GM12873 (cell line): ENCODE data around the gene MSL3.

ENCODE experiments used
- CTCF ChIP-seq: IDR thresholded peaks from 2 replicates; pipeline ENCODE4 v1.5.1; 2012; ENCODE audit warnings: low read depth, mild to moderate bottlenecking, moderate library complexity, low read length, control low read depth; ENCODE audit not compliant: insufficient read depth; ENCODE audit errors: missing control alignments

The MSL3 gene

GRCh38 chrX:11781133-11781532 is 23.1 kb downstream of the MSL3 start:
- TF ChIP-seq CTCF = no peak

GRCh38 chrX:11781734-11782370 is 23.8 kb downstream of the MSL3 start:
- no peak for TF ChIP-seq CTCF

- TF ChIP-seq CTCF = no peak
Observed at GRCh38 chrX:11784543-11784942, 26.5 kb downstream of the MSL3 start.

- no peak for TF ChIP-seq CTCF
Observed at GRCh38 chrX:11786862-11787261, 28.8 kb downstream of the MSL3 start.

- TF ChIP-seq CTCF = peak; percentile 57
Observed at GRCh38 chrX:11787564-11787963, 29.5 kb downstream of the MSL3 start.

GRCh38 chrX:11789809-11790208 is 31.8 kb downstream of the MSL3 start:
- no peak for TF ChIP-seq CTCF

GRCh38 chrX:11791090-11791489 is 33.1 kb downstream of the MSL3 start:
- TF ChIP-seq CTCF = no peak
